Activated T-cell treated with anti-CD3 and anti-CD28 coated beads, Interleukin-2, amount 50 U/mL, for 48 hours (primary cell): ENCODE results near the gene ECHDC3.

ENCODE experiments used
- DNase-seq, 2 experiments: peaks; one replicate each; pipeline ENCODE4 v3.0.0-alpha.2; 2020

The ECHDC3 gene

DNA sequence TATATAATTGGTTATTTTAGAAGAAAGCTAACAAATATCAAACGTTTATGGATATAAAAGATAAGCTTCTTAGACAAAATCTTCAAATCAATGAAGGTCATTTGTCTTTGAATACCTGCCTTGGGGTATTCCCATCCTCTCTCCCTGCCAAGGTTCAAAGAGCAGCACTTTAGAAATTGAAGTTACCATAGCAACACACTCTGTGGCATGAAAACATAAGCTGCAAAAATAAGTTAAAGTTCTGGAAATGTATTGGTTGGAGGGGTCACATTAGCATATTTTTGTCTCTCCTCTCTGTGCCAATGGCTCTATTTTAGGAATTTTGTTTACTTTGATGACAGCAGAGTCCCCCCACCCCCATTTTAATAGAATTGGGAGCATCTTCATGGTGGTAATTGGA, 12.0 kb downstream of the ECHDC3 start:
- DNase-seq: no peak

DNA sequence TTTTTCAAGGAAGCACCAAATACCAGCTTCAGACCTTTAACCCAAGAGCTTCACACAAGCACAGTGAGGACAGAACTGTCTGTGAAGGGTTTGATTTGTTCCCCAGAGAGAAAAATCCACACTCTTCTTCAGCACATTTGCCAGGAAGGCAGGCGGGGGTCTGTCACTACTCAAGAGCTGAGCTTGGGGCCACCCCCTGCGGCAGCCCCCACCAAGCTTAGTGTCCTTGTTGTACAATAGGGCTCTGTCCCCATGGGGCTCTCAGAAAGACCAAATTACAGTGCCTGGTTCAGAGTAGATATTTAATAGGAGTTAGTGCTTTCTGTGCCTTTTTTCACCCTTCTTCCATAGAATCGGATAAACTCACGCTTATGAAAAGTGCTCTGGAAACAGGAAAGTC, 12.4 kb downstream of the ECHDC3 start:
- no peak for DNase-seq

DNA sequence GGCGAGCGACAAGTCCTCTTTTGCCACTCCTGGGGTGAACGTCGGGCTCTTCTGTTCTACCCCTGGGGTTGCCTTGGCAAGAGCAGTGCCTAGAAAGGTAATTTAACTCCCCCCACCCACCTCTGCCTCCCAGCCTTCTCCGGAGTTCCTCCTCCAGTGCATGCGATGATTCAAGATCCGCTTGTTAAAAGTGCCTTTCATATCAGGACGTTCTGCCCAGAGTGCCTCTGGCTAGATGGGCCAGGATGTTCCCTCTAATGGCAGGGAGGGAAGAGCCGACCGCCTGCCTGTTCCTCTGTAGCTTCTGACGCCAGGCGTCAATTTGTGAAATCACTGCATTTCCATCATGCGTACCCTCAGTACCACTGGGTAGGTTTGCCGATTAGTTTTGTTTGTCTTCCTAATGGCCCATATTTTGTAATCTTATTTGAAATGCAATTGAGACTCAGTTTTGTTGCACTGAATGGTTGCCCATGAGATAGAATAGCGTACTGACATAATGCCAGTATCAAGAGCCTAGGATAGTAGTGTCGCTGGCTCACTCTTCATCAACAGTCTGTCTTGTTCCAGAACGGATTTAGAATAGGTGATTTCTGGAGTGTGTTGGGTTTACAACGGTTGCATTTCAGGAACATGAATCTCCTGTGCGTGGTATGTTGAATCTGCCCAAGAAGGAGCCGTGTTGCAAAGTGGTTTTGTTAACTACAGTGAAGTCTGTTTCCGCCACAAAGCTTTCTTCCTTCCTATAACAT, 13.5 kb downstream of the ECHDC3 start:
- DNase-seq: no peak

GRCh38 chr10:11756766-11757315, 14.7 kb downstream of the ECHDC3 start:
- no peak for DNase-seq

- no peak for DNase-seq
These were observed 15.3 kb downstream of the ECHDC3 start for GRCh38 chr10:11757454-11757820.

GRCh38 chr10:11757821-11758463, 15.8 kb downstream of the ECHDC3 start:
- DNase-seq: peak; percentile 90 to 93

DNA sequence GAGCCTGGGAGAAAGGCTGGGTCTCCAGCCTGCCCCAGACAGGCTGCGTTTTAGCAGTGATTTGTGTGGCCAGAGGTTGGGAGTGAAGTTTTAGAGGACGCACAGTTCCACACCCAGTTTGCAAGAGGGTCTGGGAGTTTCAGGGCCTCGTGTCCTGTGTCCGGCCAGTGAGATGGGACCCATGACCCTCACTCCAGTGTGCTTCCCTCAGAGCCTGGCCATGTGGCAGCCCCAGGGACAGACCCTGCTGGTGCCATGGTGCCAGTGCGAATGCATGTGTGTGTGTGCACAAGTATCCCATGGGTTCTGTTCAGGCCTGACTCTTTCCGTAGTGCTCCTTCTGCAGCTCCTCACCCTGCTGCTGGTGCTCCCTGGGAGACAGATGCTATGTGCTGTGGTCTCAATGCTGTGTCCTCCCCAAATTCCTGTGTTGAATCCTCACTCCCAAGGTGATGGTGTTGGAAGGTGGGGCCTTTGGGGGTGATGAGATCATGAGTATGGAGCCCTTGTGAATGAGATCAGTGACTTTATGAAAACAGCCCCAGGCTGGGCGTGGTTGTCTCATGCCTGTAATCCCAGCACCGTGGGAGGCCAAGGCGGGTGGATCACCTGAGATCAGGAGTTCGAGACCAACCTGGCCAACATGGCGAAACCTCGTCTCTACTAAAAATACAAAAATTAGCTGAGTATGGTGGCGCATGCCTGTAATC, 16.5 kb downstream of the ECHDC3 start:
- no peak for DNase-seq

DNA sequence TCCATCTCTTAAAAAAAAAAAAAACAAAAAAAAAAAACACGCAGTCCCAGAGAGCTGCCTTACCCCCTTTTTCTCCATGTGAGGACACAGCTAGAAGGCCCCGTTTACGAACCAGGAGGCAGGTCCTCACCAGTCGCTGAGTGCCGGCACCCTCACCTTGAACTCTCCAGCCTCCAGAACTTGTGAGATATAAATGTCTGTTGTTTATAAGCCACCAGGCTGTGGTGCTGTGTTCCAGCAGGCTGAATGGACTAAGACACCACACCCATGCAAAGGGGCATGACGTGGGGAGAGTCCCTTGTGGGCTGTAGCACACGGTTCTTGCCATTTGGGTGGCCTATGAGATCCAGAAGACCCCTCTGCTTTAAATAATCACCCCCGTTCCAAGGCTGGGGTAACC, 17.2 kb downstream of the ECHDC3 start:
- DNase-seq: no peak

DNA sequence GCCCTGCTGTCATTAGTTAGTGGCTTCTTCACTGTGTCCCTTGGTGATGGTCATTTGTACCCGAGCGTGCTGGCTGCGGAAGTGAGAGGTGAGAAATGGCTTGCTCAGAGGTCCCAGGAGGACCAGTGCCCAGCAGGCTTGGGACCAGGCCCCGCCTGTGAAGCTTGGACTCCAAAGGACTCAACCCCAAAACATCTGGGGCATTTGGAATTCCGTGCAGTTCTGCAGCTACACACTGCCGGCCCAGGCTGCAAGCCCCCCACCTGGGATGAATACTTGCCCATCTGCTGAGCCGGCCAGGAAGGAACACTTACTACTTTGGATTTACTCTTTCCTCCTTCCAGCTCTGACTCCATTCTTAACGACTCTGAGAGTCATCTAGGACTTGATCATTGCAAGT, 18.0 kb downstream of the ECHDC3 start:
- no peak for DNase-seq

DNA sequence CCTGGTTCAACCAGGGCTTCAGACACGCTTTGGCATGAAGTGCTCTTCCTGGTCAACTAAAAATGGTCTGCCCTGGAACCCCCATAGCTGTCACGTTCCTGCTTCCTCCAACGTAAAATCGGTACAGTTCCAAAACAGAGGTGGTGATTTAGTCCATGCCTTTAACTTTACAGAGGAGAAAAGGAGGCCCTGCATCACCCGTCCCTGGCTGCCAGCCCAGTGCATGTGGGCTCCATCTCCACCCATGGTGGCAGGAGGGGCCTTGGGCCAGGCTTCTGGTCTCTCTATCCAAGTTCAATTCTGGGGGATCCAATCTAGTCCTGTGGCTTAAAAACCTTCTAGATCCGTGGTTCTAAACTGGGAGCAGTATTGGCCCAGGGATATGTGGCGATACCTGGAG, 18.7 kb downstream of the ECHDC3 start:
- no peak for DNase-seq

DNA sequence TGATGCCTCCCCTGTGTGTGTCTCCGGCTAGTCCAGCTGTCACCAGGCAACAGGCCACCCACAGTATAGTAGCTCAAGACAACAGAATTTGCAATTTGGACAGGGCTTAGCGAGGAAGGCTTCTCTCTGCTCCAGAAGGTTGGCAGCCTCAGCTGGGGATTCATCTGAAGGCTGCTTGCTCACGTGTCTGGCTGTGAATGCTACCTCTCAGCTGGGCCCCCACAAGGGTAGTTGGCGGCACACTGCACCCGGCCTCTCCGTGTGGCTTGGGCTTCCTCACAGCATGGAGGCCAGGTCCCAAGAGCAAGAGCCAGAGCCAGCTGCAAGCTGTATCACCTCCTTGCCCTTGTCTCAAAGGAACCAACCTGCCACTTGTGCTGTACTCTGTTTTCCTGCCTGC, 19.2 kb downstream of the ECHDC3 start:
- no peak for DNase-seq

DNA sequence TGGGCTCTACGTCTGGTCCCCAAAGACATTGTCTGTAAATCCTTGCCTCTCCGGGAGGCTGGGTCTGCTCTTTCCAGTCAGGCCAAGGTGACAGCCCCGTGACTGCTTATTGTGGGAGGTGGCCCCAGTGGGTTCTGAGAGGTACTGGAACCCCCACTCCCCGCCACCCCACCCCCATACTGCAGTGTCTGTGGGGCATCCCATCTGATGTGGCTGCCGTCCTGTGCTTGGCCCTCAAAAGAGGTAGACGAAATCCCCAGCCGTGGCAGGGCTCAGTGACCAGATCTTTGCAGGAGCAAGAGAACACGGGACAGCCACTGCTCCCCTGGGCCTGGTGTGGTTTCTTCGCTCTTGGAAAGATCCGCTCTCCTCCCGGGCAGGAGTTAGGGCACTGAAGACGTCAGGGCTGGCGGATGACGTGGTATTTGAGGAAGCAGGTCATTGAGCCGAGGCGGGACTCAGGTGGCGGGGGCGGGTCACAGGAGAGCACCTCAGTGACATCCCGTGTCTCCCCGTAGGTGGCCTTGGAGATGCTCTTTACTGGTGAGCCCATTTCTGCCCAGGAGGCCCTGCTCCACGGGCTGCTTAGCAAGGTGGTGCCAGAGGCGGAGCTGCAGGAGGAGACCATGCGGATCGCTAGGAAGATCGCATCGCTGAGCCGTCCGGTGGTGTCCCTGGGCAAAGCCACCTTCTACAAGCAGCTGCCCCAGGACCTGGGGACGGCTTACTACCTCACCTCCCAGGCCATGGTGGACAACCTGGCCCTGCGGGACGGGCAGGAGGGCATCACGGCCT, 20.7 kb downstream of the ECHDC3 start:
- DNase-seq: no peak

GRCh38 chr10:11763501-11763861, 21.3 kb downstream of the ECHDC3 start:
- no peak for DNase-seq

DNA sequence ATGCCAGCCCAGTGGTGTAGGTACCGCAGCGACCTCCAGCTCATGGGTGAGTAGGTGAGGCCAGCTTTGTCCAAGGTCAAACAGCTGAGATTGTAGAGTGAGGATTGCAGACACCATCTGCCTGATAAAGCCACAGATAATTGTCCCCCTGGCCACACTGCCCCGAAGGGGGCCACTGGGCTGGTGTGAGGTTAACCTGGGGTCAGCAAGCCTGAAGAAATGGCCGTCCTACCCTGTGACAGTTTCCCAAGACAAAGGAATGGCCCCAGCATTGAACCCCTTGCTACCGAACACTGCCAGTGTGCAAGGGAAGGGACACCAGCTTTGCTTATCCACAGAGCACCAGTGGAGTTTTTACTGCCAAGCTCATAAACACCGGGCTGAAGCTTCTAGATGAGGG, 23.0 kb downstream of the ECHDC3 start:
- no peak for DNase-seq

- no peak for DNase-seq
These were observed 30.6 kb downstream of the ECHDC3 start for GRCh38 chr10:11772575-11773288.

DNA sequence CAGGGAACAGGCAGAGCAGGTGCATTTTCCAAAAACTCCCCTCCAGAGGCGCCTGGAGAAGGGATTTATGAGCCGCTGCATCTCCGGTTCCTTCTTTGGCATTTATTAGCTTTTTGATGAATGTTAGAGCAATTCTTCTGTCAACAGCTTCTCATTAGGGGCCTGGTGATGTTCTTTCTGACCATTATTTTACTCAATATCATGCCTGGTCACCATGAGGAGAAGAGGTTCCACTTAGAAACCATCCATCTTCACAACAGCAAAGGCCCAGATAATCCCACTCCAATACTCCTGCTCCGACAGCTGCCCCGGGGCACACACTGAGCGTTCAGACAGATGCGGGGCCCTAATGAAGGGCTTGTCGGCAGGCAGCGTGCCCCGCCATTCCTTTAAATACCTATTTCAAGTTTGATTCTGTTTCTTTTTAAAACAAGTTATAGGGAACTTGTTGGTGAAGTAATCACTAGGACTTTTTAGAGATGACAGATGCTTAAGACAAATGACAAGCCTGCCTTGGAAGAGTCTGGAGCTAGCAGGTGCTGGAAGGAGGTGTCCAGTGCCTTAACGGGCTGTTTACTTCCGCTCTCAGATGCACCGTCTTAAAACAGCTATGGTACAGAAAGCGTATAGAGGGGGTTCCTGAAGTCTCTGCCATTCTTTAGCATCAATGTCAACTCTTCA, 31.7 kb downstream of the ECHDC3 start:
- no peak for DNase-seq

- no peak for DNase-seq
These were observed 33.2 kb downstream of the ECHDC3 start for GRCh38 chr10:11775412-11775811.

- no peak for DNase-seq
These were observed 33.9 kb downstream of the ECHDC3 start for GRCh38 chr10:11776080-11776479.

DNA sequence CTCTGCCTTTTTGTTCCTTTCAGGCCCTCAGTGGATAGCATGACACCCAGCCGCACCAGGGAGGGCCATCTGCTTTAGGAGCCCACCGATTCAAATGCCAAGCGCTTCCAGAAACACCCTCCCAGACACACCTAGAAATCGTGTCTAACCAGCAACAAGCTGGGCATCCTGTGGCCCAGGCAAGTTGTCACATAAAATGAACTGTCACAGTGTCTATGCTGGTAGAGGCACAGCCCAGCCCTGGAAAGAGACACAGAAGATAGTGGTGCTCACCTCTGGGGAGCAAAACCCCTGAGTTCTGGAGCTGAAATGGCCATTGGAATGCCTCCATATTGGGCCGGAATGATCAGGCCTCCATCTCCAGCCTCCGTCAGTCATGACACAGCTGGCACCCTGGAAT, 38.9 kb downstream of the ECHDC3 start:
- DNase-seq: no peak

DNA sequence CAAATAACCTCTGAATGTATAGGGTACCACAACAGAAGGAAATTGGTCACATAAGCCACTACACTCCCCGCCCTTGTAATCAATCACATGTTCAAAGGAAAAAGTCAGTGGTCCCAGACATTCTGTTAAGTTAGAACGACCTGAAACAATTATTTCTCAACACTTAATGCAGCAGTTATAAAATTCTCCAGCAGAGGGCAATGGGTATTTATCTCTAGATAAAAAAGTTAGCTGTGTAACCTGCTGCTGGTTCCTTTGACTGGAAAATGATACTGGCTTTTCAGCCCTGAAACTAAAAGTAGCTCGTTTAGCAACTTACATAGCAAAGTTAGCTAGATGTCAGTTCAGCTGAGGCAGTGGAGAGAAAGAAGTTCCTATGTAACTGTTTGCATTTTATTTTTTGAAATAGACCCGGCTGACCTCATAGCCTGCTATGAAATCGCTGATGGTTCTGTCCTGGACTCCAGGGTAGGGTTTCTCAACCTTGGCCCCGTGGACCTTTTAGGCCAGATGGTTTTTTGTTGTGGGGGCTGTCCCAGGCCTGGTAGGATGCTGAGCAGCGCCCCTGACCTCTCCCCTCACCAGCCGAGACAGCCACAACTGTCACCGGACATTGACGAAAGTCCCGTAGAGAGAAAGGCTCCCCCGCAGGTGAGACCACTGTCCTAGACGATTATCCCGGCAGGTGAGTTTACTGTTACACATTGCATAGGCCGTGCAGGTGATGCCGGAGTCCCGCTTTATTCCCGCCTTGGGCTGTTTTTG, 40.8 kb downstream of the ECHDC3 start:
- no peak for DNase-seq

DNA sequence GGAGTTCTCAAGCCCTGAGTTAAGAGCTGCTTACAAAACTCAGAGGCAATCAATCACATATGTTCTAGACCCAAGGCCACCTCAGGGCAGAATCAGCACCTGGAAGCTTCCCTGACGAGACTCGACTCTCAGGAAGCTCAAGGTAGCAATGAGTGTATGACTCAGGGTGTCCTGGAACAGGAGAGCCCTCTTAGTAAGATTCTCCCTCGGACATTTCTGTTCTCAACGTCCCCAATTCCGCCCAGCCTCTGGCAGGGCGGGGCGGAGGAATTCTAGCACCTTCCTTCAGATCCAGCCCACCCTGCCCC, 41.3 kb downstream of the ECHDC3 start:
- no peak for DNase-seq
